Measurements from ENCODE around the gene OTULINL.

OTULINL gene

GRCh38 chr5:14595189-14595588 is 13.6 kb downstream of the OTULINL start:
- DNase-seq (ENCODE audit: low read depth, low spot score): no peak
- no peak overlapping the region for H3K4me3 ChIP-seq (ENCODE audit: low read depth, low read length)
- ChIA-PET POLR2A (no interaction called here), CTCF (no interaction called here)
- TF ChIP-seq CTCF (IDR thresholded peaks at IDR 0.05; ENCODE audit: insufficient read depth, low read length, missing control alignments): no peak

- no peak for DNase-seq (ENCODE audit: low read depth, low spot score)
- TF ChIP-seq CTCF (IDR thresholded peaks at IDR 0.05; ENCODE audit: insufficient read depth, low read length, missing control alignments): no peak
- H3K4me3 ChIP-seq (ENCODE audit: low read depth, low read length): no peak overlapping the region
- ChIA-PET POLR2A (no interaction called here), CTCF (no interaction called here)
These were observed 14.3 kb downstream of the OTULINL start for GRCh38 chr5:14595891-14596290.

- H3K4me3 ChIP-seq (ENCODE audit: low read depth, low read length): no peak overlapping the region
- no peak for TF ChIP-seq CTCF (IDR thresholded peaks at IDR 0.05; ENCODE audit: insufficient read depth, low read length, missing control alignments)
- ChIA-PET POLR2A (no interaction called here), CTCF (no interaction called here)
- no peak for DNase-seq (ENCODE audit: low read depth, low spot score)
These were observed 15.5 kb downstream of the OTULINL start for GRCh38 chr5:14597080-14597479.

- CTCF ChIA-PET: no interaction called here
- POLR2A ChIA-PET: no interaction called here
- H3K4me3 ChIP-seq (ENCODE audit: low read depth, low read length): no peak overlapping the region
- TF ChIP-seq CTCF (IDR thresholded peaks at IDR 0.05; ENCODE audit: insufficient read depth, low read length, missing control alignments): no peak
- DNase-seq (ENCODE audit: low read depth, low spot score): no peak
These were observed 16.6 kb downstream of the OTULINL start for GRCh38 chr5:14598225-14598624.

- ChIA-PET POLR2A (no interaction called here), CTCF (no interaction called here)
- H3K4me3 ChIP-seq (ENCODE audit: low read depth, low read length): no peak overlapping the region
- no peak for TF ChIP-seq CTCF (IDR thresholded peaks at IDR 0.05; ENCODE audit: insufficient read depth, low read length, missing control alignments)
- no peak for DNase-seq (ENCODE audit: low read depth, low spot score)
These were observed 18.0 kb downstream of the OTULINL start for GRCh38 chr5:14599476-14600127.

- CTCF ChIA-PET: interaction anchor here (0.9 to 1.0 kb wide), 2 partner anchors 17 to 44 kb away, joined by 3 read pairs; no protein-coding TSS in a partner anchor
- no peak for TF ChIP-seq CTCF (IDR thresholded peaks at IDR 0.05; ENCODE audit: insufficient read depth, low read length, missing control alignments)
- POLR2A ChIA-PET: no interaction called here
- DNase-seq (ENCODE audit: low read depth, low spot score): no peak
- H3K4me3 ChIP-seq (ENCODE audit: low read depth, low read length): no peak overlapping the region
These were observed 19.3 kb downstream of the OTULINL start for GRCh38 chr5:14600846-14601245.
